T-helper 2 cell treated with Interferon-gamma antibody and Interleukin-4, amounts not matched to agents 100 ng/mL and 5 ng/mL, for 36 hours (primary cell): ENCODE results near the gene ELMOD2. TPM values are rescaled to one million over a fixed set of nuclear protein-coding genes. Genes with fewer than 3 reads are reported as not detected.

Experiments
- intact Hi-C: fragments of 100-400 bp; cut with micrococcal nuclease; formaldehyde crosslinking; loops from one replicate; pipeline ENCODE4 v1.15.1; 2023
- total RNA-seq: library from RNA; stranded (reverse); gene quantifications from 2 replicates; pipeline ENCODE4 v1.2.3, GENCODE V29; 2022

Gene ELMOD2
- total RNA-seq, 1 donor from 2014 or later = 15.9 TPM

DNA sequence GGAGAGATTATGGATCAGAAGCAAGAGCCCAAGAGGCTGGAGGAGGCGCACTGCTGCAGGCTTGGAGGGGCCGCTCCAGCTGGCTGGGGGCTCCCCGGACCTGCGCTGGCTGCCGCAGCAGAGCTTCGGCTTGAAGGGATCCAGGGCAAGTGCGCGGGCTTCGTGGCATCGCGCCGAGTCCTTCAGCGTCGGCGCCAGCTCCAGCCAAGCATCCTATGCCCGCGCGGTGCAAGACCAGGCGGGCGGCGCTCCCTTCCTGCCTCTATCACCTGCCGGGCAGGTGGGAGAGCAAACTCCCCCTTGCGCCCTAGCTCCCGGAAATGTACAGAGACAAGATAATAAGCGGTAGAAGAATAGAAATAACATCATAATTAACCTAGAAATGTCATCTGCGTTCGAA, 55.3 kb downstream of the ELMOD2 start:
- intact Hi-C loops = no loop called here

DNA sequence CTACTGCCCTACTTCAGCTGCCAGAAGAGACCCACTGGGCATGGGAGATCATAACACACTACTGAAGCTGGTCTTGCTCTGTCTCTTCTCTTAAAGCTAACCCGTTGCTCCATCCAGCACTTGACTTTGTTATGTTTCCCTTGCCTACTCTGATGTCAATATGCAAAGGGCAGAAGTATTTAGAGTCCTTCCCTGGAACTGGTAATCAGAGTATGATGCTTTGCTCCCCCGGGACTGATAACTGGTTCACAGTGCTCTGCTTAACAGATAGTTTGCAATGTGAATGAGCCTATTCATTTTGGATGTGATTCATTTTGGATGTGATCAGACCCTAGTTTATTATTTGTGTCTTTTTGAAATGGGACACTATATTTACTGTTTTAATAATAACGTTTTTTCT, 57.1 kb downstream of the ELMOD2 start:
- intact Hi-C loops = no loop called here

DNA sequence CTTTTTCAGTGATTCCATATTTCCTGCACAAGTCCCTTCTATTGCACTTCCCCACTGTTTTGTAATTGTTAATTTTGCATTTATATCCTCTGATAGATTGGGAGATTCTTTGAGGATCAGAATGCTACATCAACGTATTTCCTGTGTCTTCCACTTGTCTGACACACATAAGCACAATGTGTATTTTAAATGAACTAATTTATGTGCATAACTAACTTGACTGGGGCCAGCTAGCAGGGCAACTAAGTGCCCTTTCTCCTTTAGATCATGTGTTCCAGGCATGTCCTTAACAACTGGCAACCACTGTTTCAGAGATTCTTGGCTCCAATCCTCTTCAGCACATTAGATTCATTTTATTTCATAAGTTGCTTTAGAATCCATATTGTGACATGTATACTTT, 60.5 kb downstream of the ELMOD2 start:
- intact Hi-C loops = no loop called here

DNA sequence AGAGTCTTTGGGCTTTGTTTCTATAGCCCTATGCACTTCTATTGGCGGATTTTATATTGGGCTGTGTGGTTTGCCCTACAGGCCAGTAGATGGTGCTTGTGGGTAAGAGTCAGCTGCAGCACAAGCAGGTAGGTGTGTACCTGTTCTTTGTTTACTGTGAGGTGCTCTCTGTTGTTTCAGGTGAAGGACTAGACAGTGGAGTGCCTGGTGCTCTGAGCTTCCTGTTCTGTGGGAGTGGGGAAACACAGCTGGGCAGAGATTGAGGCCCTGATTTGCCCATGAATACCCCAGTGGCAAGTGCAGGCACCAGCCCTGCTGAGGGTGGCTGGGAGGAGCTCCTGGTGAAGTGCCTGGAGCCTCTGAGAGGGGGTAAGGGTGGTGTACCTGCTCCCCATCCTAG, 71.1 kb downstream of the ELMOD2 start:
- intact Hi-C loops = no loop called here

DNA sequence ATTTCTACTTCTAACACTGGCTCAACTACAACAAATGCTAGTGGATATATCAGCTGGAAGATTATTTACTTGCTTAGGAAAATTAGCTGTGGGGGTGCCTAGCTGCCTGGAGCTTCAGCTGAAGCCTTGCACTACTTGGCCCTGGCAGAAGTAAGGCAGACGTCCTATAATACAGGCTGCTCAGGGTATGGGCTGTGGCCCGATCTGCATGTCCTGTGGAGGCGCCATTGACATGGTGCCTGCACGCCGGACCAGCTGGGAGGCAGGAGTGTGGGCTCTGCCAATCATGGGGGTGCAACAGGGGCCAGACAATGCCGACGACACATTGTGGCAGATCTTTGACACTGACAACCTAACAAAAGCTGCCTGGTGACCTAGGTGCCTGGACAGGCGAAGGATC, 76.4 kb downstream of the ELMOD2 start:
- intact Hi-C loops = no loop called here

DNA sequence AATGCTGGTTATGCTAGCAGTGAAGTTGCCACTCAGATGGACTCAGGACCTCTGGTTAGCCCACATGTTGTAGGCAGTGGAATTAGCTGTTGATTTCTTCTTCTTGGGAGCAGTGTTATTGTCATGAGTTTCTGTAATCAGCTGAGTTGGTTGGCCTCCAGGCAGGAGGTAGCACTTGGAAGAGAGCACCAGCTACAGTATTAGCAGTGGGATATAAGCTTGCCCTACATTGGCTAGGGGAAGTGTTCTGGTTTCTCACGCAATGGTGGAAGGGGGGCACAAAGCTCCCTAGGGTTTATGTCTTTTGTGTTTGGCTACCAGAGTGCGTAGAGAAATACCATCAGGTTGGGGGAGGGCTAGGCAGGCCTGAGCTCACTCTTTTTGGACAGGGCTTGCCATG, 78.7 kb downstream of the ELMOD2 start:
- intact Hi-C loops = no loop called here

DNA sequence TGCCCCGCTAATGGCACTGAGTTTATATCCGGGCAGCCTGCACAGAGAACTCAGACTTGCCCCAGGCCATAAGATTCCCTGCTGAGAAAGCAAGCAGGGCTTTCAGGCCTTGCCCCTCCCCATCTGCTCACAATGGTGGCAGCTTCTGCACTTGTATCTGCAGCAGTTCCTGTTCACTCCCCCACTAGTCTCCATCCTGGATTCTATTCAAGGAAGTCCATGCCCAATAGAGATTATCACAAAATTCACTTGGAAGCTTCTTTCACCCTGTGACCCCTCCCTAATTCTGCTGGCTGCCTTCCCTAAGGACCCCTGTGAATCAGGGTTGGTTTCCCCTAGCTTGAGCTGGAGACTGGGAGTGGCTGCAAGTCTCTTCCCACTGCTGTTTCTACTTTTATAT, 79.3 kb downstream of the ELMOD2 start:
- intact Hi-C loops = no loop called here

Other genes with a start within 250 kb of the ELMOD2 start
- 21.5 and 23.0 TPM in 2 replicates for gene SCOC, start 150.5 kb upstream of the ELMOD2 start, total RNA-seq
- gene CLGN, start 96.5 kb upstream of the ELMOD2 start, total RNA-seq = 0.18 and 0.43 TPM in 2 replicates
- gene MGAT4D, start 25.9 kb upstream of the ELMOD2 start, total RNA-seq = not detected in 2 replicates
- gene UCP1, start 44.8 kb downstream of the ELMOD2 start, total RNA-seq = not detected in 2 replicates
- not detected in 2 replicates for gene TBC1D9, start 232.2 kb downstream of the ELMOD2 start, total RNA-seq